Lung (tissue), 13 donors: ENCODE data around the gene TFDP3. TPM values are rescaled to one million over a fixed set of nuclear protein-coding genes. Genes with fewer than 3 reads are reported as not detected.

ENCODE experiments used
- ATAC-seq: fragments of 200-7000 bp; cut with Tn5 transposase; one replicate; pipeline ENCODE4 v1.9.1; 2020; ENCODE audit warnings: moderate number of reproducible peaks; ENCODE audit not compliant: insufficient read depth, low FRiP score
- DNase-seq, 3 donors: peaks; one replicate each; pipeline ENCODE4 v3.0.0-alpha.2; 2013 to 2017
- H3K27ac ChIP-seq, 2 donors: one replicate each; pipeline ENCODE4 v1.5.1; 2013; ENCODE audit warnings: mild to moderate bottlenecking in 2 of 2, moderate library complexity in 2 of 2, control low read depth in 1 of 2, inconsistent platforms in 1 of 2, low read depth in 1 of 2, low read length in 1 of 2
- H3K27me3 ChIP-seq, 3 donors: one replicate each; pipeline ENCODE4 v1.5.1; 2013; ENCODE audit warnings: low read length in 2 of 3; ENCODE audit not compliant: control insufficient read depth in 3 of 3, insufficient read depth in 3 of 3
- H3K36me3 ChIP-seq, 4 donors: one replicate each; pipeline ENCODE4 v1.5.1; 2013; ENCODE audit warnings: low read length in 4 of 4, mild to moderate bottlenecking in 1 of 4, moderate library complexity in 1 of 4; ENCODE audit not compliant: control insufficient read depth in 4 of 4, insufficient read depth in 4 of 4
- H3K4me1 ChIP-seq, 5 donors: one replicate each; pipeline ENCODE4 v1.5.1; 2013; ENCODE audit warnings: low read length in 5 of 5, mild to moderate bottlenecking in 2 of 5, moderate library complexity in 1 of 5; ENCODE audit not compliant: control insufficient read depth in 5 of 5, insufficient read depth in 5 of 5
- H3K4me3 ChIP-seq: one replicate; pipeline ENCODE4 v1.5.1; 2013; ENCODE audit warnings: mild to moderate bottlenecking, control low read depth, moderate library complexity
- H3K9ac ChIP-seq, 2 donors: one replicate each; pipeline ENCODE4 v1.5.1; 2013; ENCODE audit warnings: low read length in 2 of 2, control low read depth in 1 of 2; ENCODE audit not compliant: insufficient read depth in 1 of 2
- H3K9me3 ChIP-seq, 4 donors: one replicate each; pipeline ENCODE4 v1.5.1; 2013; ENCODE audit warnings: low read length in 3 of 4, mild to moderate bottlenecking in 1 of 4, moderate library complexity in 1 of 4; ENCODE audit not compliant: control insufficient read depth in 4 of 4, insufficient read depth in 3 of 4
- CTCF ChIP-seq: IDR thresholded peaks from 2 replicates; pipeline ENCODE4 v1.5.1; 2012; ENCODE audit warnings: mild to moderate bottlenecking; ENCODE audit errors: control extremely low read depth, extremely low read depth
- WGBS, 2 donors: extraction: QIAGEN DNeasy Blood & Tissue Kit; methylation state at CpG; one replicate each; pipeline ENCODE4 v1.1.7; 2013; 5-methylcytosine and 5-hydroxymethylcytosine counted together
- polyA plus RNA-seq, 2 donors: library from polyadenylated mRNA; stranded (reverse); fragments of 200-250 nt; gene quantifications; one replicate each; pipeline ENCODE4 v1.2.1, GENCODE V29; 2013
- small RNA-seq: library from RNA; depleted of rRNA; stranded (forward); fragments of <200 nt; gene quantifications from one replicate; pipeline ENCODE3, GENCODE V24; 2014; ENCODE audit warnings: low replicate concordance
- total RNA-seq, 2 donors: library from RNA; depleted of rRNA in 1 of 2; stranded (reverse); fragments of >200 nt in 1 of 2; gene quantifications; one replicate each; pipeline ENCODE4 v1.2.1, GENCODE V29; 2014 to 2021
- donor health status: control.
- donor health status: control.
- donor health status: Bipolar disorder and iron deficiency.
- donor health status: healthy.
- donor health status: DM: yes; HTN: yes; CAD: no.

Gene TFDP3
- total and polyA plus RNA-seq, 4 donors: not detected

DNA sequence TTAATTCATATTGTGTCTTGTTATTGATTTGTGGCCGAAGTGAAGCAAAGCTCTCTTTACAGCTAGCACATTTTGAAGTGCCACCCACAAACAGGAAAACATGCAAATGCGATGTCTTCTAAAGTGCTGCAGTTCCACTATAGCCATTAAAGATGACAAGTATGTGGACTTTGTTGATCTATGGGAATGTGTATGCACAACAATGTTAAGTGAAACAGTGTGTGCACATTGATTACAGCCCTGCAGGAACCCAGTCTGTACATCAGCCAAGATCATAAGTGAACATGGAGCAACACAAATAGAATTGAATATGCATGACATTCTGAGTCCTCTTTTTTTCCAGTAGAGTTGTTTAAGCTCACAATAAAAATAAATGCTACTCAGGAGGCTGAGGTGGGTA is 43.0 kb downstream of the TFDP3 start:
- TF ChIP-seq CTCF: no peak
- peaks cover 0 to 23% (median 5%) of the 10 kb centered on the region in 3 donors for H3K27me3 ChIP-seq
- WGBS, 2 donors: 82 to 87% methylated on average over 2 of the region's 2 CpGs
- ATAC-seq: no peak
- no peaks in the 10 kb centered on the region for H3K36me3 ChIP-seq
- H3K27ac ChIP-seq: no peak overlapping the region
- H3K4me1 ChIP-seq: peaks cover 0 to 5% (median 0%) of the 10 kb centered on the region in 5 donors
- H3K4me3 ChIP-seq: no peak overlapping the region
- peaks cover 0 to under 1% (median 0%) of the 10 kb centered on the region in 4 donors for H3K9me3 ChIP-seq
- no peak overlapping the region for H3K9ac ChIP-seq
- DNase-seq: no peak

DNA sequence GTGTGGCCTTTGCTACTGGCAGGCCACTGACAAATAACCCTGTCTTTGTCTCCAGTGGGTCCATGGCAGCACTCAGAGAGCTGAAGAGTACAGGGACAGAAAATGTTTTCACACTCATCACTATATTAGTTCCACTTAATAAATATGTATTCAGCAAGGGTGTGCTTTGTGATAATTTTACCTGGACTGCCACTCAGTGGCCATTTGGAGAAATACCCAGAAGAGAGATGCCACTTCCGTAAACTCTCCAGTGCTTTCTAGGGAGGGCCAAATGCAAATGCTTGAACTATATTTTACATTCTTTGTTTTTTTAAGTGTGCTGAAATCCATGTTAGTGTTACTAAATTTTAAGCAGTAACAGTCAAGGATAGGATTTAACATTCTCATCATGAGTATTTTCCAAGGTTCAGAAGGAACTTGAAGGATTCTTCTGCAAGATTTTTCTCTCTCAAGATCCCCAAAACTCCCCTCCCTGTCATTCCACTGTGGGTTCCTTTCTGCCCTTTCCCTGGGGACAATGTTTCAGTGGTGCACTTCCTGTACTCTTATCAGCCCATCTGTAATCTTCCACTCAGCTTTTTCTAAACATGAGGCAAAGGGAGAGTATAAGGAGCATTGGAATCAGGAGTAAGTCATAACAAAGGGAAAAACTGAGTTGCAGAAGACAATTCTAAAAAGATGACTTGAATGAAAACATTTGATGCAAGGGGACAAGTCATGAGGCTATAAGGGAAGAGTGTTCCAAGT is 46.0 kb downstream of the TFDP3 start:
- no peaks in the 10 kb centered on the region for H3K36me3 ChIP-seq
- H3K27ac ChIP-seq: no peak overlapping the region
- no peaks in the 10 kb centered on the region for H3K9me3 ChIP-seq
- no peak for TF ChIP-seq CTCF
- ATAC-seq (no peak), DNase-seq (peak; percentile 27 to 60 (median 48))
- no peak overlapping the region for H3K4me3 ChIP-seq
- H3K9ac ChIP-seq: no peak overlapping the region
- H3K27me3 ChIP-seq: peaks cover 0 to 13% (median 3%) of the 10 kb centered on the region in 3 donors
- WGBS, 2 donors: 31 to 35% methylated on average over 1 of the region's 1 CpG
- H3K4me1 ChIP-seq: peaks cover 0 to 5% (median 0%) of the 10 kb centered on the region in 5 donors

Small RNA genes within 50 kb of the gene (small RNA-seq; reads per million reads assigned to genes)
- 0.06 reads per million for gene RNU1-115P

Other genes starting within 250 kb of the TFDP3 start
- not detected for gene USP26, start 121.2 kb downstream of the TFDP3 start, total RNA-seq
- gene USP26, start 121.2 kb downstream of the TFDP3 start, polyA plus RNA-seq: not detected
- gene GPC4, start 197.1 kb upstream of the TFDP3 start, total RNA-seq: 10 to 100 TPM; 38.6 to 60.4 TPM
- gene GPC4, start 197.1 kb upstream of the TFDP3 start, polyA plus RNA-seq: 10 to 100 TPM; 19.5 TPM